ENCODE measurements around the gene MAP2K1.

GRCh38 chr15:66503780-66504562 lies 117.3 kb downstream of the MAP2K1 start:
- no peak for TF ChIP-seq GATA3 (IDR thresholded peaks at IDR 0.05; ENCODE audit: low read depth, low read length)
- no peak for TF ChIP-seq GATA2 (IDR thresholded peaks at IDR 0.05; ENCODE audit: low read depth, low read length)
